ENCODE data around the gene ZBTB38.

The ZBTB38 gene

GRCh38 chr3:141333836-141334626 is 34.3 kb upstream of the ZBTB38 start:
- Mint-ChIP-seq H3K4me1 (no peaks in the 10 kb centered on the region), H3K9me3 (no peaks in the 10 kb centered on the region), H3K27ac (no peak overlapping the region), H3K36me3 (no peaks in the 10 kb centered on the region), H3K4me3 (no peak overlapping the region), H3K27me3 (peaks cover 7% of the 10 kb centered on the region)
- CTCF ChIA-PET = no interaction called here
- no peak for DNase-seq

DNA sequence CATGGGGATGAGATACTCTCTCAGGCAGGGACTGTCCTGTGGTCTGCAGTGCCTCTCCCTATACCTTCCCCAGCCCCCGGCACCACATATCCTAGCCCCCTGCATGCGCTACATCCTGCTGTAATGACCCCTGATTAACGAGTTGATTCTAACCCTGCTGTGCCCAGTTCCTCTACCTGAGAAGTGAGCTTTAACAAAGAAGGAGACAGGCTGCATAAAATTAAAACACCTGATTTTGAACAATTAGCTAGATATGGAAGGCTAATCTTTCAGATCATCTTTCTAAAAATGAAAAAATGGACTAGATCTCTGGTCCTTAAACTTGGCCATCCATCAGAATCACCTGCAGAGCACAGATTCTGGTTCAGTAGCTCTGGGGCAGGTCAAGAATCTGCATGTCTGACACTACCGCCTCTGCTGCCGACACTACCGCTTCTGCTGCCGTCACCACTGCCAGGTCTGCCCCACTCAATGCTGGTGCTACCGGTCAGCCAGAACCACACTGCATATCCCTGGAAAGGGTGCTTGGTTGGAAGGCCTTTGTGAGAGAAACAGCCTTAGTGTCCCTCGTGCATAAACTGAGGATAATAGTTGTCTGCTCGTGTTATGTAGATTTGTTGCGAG is 33.6 kb upstream of the ZBTB38 start:
- CTCF ChIA-PET = interaction anchor here (0.9 kb wide), 1 partner anchor 11 kb away, joined by 3 read pairs; no protein-coding TSS in a partner anchor
- Mint-ChIP-seq H3K4me3 (no peak overlapping the region), H3K36me3 (no peaks in the 10 kb centered on the region), H3K4me1 (no peaks in the 10 kb centered on the region), H3K9me3 (no peaks in the 10 kb centered on the region), H3K27me3 (peaks cover 13% of the 10 kb centered on the region), H3K27ac (no peak overlapping the region)
- no peak for DNase-seq

GRCh38 chr3:141335531-141336061 is 32.7 kb upstream of the ZBTB38 start:
- Mint-ChIP-seq H3K27ac (no peak overlapping the region), H3K9me3 (no peaks in the 10 kb centered on the region), H3K4me1 (no peaks in the 10 kb centered on the region), H3K27me3 (peaks cover 14% of the 10 kb centered on the region), H3K36me3 (no peaks in the 10 kb centered on the region), H3K4me3 (no peak overlapping the region)
- no peak for DNase-seq
- CTCF ChIA-PET = no interaction called here

DNA sequence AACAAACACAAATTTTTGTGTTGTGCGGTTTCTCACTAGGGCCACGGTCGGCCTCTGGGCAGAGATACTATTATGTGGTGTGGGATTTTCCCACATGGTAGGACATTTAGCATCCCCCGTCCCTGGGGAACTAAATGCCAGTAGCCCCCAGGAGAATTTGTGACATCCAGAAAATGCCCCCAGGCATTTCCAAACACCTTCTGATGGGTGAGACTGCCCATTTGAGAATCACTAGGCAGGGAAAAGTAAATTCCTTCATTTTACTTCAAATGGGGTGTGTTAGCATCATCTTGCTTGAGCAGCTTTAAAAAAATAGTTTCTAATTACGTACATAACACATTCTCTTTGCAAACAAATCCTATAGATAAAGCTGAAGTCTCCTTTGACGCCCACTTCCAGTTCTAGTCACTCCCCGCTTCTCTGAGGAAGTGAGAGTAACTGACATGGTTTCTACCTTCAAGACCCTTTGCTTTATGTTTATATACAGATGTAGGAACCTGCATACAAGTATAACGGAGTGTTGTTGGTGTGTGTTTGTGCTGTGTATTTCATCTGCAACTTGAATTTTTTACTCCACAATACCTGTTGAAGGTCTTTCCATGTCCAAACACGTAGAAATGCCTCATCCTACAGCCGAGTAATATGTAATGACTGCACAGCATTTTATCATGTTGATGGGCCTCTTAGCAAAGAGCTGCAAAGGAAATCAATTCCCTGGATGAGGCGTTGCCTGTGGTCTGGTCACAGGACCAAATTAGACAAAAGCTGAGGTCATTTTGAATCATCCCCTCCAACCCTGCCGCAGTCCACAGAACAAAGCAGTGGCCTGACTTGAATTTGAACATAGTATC is 31.4 kb upstream of the ZBTB38 start:
- no peaks in the 10 kb centered on the region for H3K36me3 Mint-ChIP-seq
- no peak for DNase-seq
- no peaks in the 10 kb centered on the region for H3K4me1 Mint-ChIP-seq
- no peak overlapping the region for H3K27ac Mint-ChIP-seq
- no peak overlapping the region for H3K4me3 Mint-ChIP-seq
- H3K27me3 Mint-ChIP-seq = peaks cover 13% of the 10 kb centered on the region
- CTCF ChIA-PET = interaction anchor here (0.6 kb wide), 1 partner anchor 161 kb away, joined by 3 read pairs; no protein-coding TSS in a partner anchor
- H3K9me3 Mint-ChIP-seq = no peaks in the 10 kb centered on the region

GRCh38 chr3:141337523-141337854 is 30.8 kb upstream of the ZBTB38 start:
- H3K4me1 Mint-ChIP-seq = no peaks in the 10 kb centered on the region
- peaks cover 19% of the 10 kb centered on the region for H3K27me3 Mint-ChIP-seq
- no peak overlapping the region for H3K4me3 Mint-ChIP-seq
- H3K9me3 Mint-ChIP-seq = no peaks in the 10 kb centered on the region
- DNase-seq = no peak
- no peaks in the 10 kb centered on the region for H3K36me3 Mint-ChIP-seq
- no peak overlapping the region for H3K27ac Mint-ChIP-seq
- CTCF ChIA-PET = no interaction called here

- no peak overlapping the region for H3K4me3 Mint-ChIP-seq
- H3K27ac Mint-ChIP-seq = no peak overlapping the region
- H3K27me3 Mint-ChIP-seq = peaks cover 21% of the 10 kb centered on the region
- H3K9me3 Mint-ChIP-seq = no peaks in the 10 kb centered on the region
- H3K4me1 Mint-ChIP-seq = no peaks in the 10 kb centered on the region
- CTCF ChIA-PET = no interaction called here
- no peaks in the 10 kb centered on the region for H3K36me3 Mint-ChIP-seq
- DNase-seq = no peak
These were observed 30.3 kb upstream of the ZBTB38 start for GRCh38 chr3:141337991-141338390.

GRCh38 chr3:141338881-141339280 is 29.4 kb upstream of the ZBTB38 start:
- DNase-seq = no peak
- CTCF ChIA-PET = no interaction called here
- no peak overlapping the region for H3K27ac Mint-ChIP-seq
- H3K36me3 Mint-ChIP-seq = no peaks in the 10 kb centered on the region
- no peaks in the 10 kb centered on the region for H3K4me1 Mint-ChIP-seq
- H3K9me3 Mint-ChIP-seq = no peaks in the 10 kb centered on the region
- H3K4me3 Mint-ChIP-seq = no peak overlapping the region
- H3K27me3 Mint-ChIP-seq = peaks cover 29% of the 10 kb centered on the region

DNA sequence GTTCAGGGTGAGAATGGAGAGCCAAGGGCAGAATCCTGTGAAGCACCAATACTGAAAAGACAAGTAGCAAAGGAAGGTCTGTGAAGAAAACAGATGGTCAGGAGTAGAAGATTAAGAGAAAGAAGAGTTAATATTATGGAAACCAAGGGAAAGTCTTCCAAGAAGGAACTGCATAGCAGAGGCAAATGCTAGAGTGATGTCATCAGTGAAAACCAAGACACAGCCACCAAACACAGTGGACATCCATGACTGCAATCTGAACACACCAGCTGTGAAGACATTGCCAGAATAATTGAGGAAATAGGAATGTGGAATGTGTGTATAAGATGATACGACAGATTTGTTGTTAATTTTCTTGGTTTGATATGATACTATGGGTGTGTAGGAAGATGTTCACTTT is 26.8 kb upstream of the ZBTB38 start:
- Mint-ChIP-seq H3K36me3 (no peaks in the 10 kb centered on the region), H3K4me1 (no peaks in the 10 kb centered on the region), H3K27me3 (peaks cover 29% of the 10 kb centered on the region), H3K9me3 (no peaks in the 10 kb centered on the region), H3K4me3 (no peak overlapping the region), H3K27ac (no peak overlapping the region)
- no peak for DNase-seq
- CTCF ChIA-PET = no interaction called here

- CTCF ChIA-PET = no interaction called here
- no peak overlapping the region for H3K27ac Mint-ChIP-seq
- H3K9me3 Mint-ChIP-seq = no peaks in the 10 kb centered on the region
- peaks cover 29% of the 10 kb centered on the region for H3K27me3 Mint-ChIP-seq
- H3K36me3 Mint-ChIP-seq = no peaks in the 10 kb centered on the region
- H3K4me3 Mint-ChIP-seq = no peak overlapping the region
- DNase-seq = no peak
- H3K4me1 Mint-ChIP-seq = no peaks in the 10 kb centered on the region
These were observed 25.9 kb upstream of the ZBTB38 start for GRCh38 chr3:141342386-141342785.

DNA sequence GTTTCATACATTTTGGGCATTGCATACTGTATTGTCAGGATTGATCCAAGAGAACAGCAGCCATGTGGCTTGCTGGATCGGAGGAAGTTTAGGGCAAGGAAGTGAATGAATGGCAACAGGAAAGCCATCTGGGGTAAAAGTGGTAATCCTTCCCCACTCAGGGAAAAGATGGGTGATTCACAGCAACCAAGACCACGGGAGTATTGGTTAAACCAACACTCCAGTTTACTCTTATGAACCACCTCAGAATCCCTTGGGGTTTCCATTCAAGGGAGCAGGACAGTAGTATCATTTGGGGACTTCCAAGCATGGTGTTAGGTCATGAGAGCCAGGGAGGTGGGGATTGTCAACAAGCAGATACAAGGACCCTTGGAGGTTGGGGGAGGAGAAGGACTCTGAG is 25.2 kb upstream of the ZBTB38 start:
- Mint-ChIP-seq H3K27me3 (peaks cover 29% of the 10 kb centered on the region), H3K9me3 (no peaks in the 10 kb centered on the region), H3K4me3 (no peak overlapping the region), H3K4me1 (no peaks in the 10 kb centered on the region), H3K27ac (no peak overlapping the region), H3K36me3 (no peaks in the 10 kb centered on the region)
- CTCF ChIA-PET = interaction anchor here (1.0 kb wide), 1 partner anchor 39 kb away, joined by 4 read pairs; no protein-coding TSS in a partner anchor
- DNase-seq = no peak

GRCh38 chr3:141343865-141344271 is 24.4 kb upstream of the ZBTB38 start:
- Mint-ChIP-seq H3K4me1 (no peaks in the 10 kb centered on the region), H3K9me3 (no peaks in the 10 kb centered on the region), H3K27ac (no peak overlapping the region), H3K4me3 (no peak overlapping the region), H3K36me3 (no peaks in the 10 kb centered on the region), H3K27me3 (peaks cover 27% of the 10 kb centered on the region)
- no peak for DNase-seq
- CTCF ChIA-PET = no interaction called here

- Mint-ChIP-seq H3K27me3 (peaks cover 22% of the 10 kb centered on the region), H3K4me3 (no peak overlapping the region), H3K4me1 (no peaks in the 10 kb centered on the region), H3K27ac (no peak overlapping the region), H3K9me3 (no peaks in the 10 kb centered on the region), H3K36me3 (no peaks in the 10 kb centered on the region)
- DNase-seq = no peak
- CTCF ChIA-PET = interaction anchor here (0.7 to 2.2 kb wide), 3 partner anchors 15 to 112 kb away, joined by 4 to 5 read pairs (median 5); no protein-coding TSS in a partner anchor
These were observed 22.8 kb upstream of the ZBTB38 start for GRCh38 chr3:141345528-141345927.

- no peak overlapping the region for H3K27ac Mint-ChIP-seq
- H3K9me3 Mint-ChIP-seq = no peaks in the 10 kb centered on the region
- peaks cover 19% of the 10 kb centered on the region for H3K27me3 Mint-ChIP-seq
- no peak overlapping the region for H3K4me3 Mint-ChIP-seq
- CTCF ChIA-PET = interaction anchor here (2.2 kb wide), 1 partner anchor 95 kb away, joined by 5 read pairs; no protein-coding TSS in a partner anchor
- DNase-seq = no peak
- no peaks in the 10 kb centered on the region for H3K4me1 Mint-ChIP-seq
- H3K36me3 Mint-ChIP-seq = no peaks in the 10 kb centered on the region
These were observed 22.3 kb upstream of the ZBTB38 start for GRCh38 chr3:141346007-141346406.

DNA sequence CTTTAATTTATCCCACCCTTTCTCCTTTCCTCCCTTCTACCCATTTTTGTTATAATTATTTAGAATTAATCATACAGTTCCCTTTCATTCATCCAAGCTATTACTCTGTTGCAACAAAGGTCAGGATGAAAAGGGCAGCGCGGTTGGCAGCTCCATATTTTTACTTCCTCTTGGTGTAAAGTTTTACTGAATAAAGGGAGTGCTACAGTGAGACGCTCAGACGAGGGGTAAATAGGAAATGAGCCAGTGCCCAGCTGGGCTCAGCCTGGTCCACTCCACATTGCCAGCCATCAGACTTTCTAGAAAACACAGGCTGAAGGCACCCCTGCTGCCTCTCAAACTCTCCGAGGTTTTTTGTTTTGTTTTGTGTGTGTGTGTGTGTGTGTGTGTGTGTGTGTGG is 21.9 kb upstream of the ZBTB38 start:
- Mint-ChIP-seq H3K4me1 (no peaks in the 10 kb centered on the region), H3K4me3 (no peak overlapping the region), H3K27me3 (peaks cover 19% of the 10 kb centered on the region), H3K27ac (no peak overlapping the region), H3K9me3 (no peaks in the 10 kb centered on the region), H3K36me3 (no peaks in the 10 kb centered on the region)
- CTCF ChIA-PET = interaction anchor here (2.2 kb wide), 1 partner anchor 94 kb away, joined by 5 read pairs; no protein-coding TSS in a partner anchor
- no peak for DNase-seq

All from activated naive CD4-positive, alpha-beta T cell treated with anti-CD3 and anti-CD28 coated beads, Interleukin-2, amount 10 ng/mL, durations not matched to agents 7 days and 5 days (primary cell).